Right renal cortex interstitium (tissue), 3 donors: ENCODE results near the gene C3orf52. TPM values are rescaled to one million over a fixed set of nuclear protein-coding genes. Genes with fewer than 3 reads are reported as not detected.
"Not testable (repeated sequence)": the region's sequence is repeated elsewhere in the genome, so short reads cannot be mapped to it uniquely, and the experiment has no call there.

Experiments
- DNase-seq, 3 donors: peaks; one replicate each; pipeline ENCODE4 v3.0.0-alpha.2; 2013; ENCODE audit warnings: low read depth in 3 of 3, low spot score in 2 of 3
- polyA plus RNA-seq, 3 donors: library from polyadenylated mRNA; unstranded; fragments of 120-200 nt; gene quantifications; one replicate each; pipeline ENCODE4 v1.2.1, GENCODE V29; 2013; ENCODE audit not compliant: insufficient read length in 3 of 3

C3orf52 gene, protein sequence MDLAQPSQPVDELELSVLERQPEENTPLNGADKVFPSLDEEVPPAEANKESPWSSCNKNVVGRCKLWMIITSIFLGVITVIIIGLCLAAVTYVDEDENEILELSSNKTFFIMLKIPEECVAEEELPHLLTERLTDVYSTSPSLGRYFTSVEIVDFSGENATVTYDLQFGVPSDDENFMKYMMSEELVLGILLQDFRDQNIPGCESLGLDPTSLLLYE
- polyA plus RNA-seq, result 1 to 10 TPM; 4.9 to 5.9 (median 5.5) TPM

DNA sequence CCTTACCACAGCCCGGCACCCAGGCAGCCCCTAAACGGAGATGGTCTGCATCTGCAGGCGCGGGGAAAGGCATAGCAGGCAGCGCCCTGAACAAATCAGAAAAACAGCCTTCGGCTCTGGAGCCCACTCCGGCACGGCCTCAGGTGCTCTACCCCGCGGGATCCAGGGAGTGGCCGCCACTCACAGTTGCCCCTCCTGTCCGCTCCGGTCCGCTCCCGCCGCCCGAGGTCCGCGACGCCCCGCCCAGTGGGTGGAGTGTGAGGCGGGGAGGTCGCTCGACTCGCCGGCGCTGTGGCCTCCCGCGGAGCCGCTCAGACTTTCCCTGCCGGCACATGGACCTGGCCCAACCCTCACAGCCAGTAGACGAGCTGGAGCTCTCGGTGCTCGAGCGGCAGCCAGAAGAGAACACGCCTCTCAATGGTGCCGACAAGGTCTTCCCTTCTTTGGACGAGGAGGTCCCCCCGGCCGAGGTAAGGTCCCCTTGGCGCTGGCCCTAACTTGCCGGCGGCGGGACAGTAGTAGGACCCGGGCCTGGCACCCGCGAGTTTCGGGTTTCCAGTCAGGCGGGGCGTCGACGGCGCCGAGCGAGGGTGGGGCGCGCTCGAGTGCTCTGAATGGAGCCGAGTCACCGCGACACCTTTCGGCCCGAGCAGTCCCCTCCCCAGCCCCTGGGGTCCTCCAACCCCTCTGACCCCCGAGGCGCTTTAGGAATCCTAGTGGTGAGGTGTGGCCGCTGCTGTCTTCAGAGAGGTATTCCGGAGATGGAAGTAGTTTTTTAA lies at the start of gene C3orf52:
Gene C3orf52 (plus strand): TSS at position 314 of the 779 bp plus-strand sequence. CDS start 19 bp downstream, at position 333.
- DNase-seq, result peak in 2 of 3 donors; percentile 61 to 80

GRCh38 chr3:112037194-112037593 lies 49.0 kb upstream of the C3orf52 start:
- DNase-seq, result not testable (repeated sequence)

DNA sequence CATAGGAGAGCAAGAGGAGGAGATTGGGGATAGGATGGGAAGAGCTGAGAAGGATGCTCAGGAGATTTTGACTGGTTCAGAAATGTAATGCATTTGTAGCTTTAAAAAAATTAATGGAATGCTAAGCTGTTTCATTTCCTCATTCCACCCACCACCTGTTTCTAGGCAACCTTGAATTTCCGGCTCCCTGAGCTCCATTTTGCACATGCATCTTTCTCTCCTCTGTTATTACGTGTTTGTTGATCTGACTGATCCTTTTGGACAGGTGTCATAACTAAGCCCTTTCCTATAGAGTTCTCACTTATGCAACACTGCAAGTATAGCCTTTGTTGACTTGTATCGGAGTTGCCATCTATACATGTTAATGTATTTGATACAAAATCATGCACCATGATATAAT lies 47.3 kb upstream of the C3orf52 start:
- no peak for DNase-seq

GRCh38 chr3:112041321-112041720 lies 44.9 kb upstream of the C3orf52 start:
- no peak for DNase-seq

- DNase-seq, result no peak
These were observed 43.3 kb upstream of the C3orf52 start for GRCh38 chr3:112042842-112043280.

DNA sequence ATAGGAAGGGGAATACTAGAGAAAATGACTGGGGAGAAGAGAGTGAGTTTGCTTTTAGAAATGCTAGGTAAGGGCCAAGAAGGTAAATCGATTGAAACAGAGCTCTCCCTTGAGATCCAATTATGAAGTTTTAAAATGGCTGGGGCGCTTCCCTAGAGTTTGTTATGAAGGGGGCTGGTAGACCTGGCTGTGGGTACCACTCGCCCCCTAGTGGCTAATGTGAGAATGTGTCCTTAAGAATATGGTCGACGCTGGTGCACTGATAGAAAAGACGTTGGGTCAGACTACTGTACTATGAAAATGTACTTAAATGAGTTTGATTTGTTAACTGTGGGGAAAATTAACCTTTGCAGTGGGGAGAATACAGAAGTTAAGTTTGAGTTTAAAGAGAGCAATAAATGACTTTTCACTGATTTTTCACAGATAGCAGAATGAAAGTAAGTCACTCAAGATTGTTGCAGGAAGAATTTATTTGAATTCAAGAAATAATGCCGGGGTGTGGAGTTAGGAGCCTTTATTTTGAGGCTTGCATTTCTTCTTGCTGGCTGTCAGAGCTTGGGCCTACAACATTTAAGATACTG lies 42.5 kb upstream of the C3orf52 start:
- peak; percentile 24 to 41 (median 41) for DNase-seq

- DNase-seq, result no peak
These were observed 39.6 kb upstream of the C3orf52 start for GRCh38 chr3:112046599-112046998.

DNA sequence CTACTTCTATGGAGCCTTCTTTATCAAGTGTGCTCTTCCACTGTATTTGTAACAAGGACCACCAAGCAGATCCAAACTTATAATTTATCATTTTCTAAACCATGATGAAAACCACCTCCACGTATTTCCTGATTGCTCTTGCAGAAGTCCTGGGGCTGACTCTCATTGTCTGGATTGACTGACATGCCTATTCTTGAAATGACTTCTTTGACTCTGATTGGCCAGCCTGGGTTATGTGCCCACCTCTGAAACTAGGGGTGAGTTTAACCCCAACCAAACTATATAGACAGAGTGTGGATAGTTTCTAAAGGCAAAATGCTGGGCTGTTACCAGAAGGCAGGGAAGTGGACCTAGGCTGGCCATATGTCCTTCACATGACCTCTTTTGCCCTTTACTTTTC lies 38.9 kb upstream of the C3orf52 start:
- no peak for DNase-seq

DNA sequence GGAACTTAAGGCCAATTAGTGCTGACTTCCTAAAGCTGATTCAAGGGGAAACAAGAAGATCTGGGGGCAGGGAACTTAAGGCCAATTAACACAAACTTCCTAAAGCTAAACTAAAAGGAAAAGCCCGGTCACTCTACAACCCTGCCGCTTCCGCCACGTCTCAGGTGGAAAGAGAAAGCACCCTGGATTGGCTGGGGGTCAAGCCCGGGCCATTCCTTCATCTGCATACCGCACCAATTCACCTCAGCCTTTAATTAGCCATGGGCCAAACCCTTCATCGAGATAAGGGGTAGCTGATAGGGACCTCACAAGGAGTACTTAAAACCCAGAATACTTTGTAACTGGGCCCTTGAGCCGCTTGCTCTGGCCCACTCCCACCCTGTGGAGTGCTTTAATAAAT lies 37.3 kb upstream of the C3orf52 start:
- no peak for DNase-seq

DNA sequence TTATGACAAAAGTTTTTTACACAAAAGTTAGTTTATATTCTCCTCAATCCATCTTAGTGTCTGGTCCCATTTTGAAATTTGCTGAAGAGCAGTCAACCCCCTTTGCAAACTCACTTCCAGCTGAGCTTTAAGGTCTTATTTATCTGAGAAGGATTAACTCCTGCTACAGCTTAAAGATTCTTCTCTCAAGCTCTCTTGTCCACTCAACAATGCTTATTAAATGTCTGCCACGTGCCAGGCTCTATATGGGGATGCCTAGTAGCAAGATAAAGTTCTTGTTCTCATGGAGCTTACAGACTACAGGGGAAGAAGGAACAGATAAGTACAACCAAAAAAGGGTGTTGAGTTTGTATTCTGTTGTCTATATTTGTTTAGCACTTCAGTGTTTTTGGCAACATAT lies 33.0 kb upstream of the C3orf52 start:
- no peak for DNase-seq

DNA sequence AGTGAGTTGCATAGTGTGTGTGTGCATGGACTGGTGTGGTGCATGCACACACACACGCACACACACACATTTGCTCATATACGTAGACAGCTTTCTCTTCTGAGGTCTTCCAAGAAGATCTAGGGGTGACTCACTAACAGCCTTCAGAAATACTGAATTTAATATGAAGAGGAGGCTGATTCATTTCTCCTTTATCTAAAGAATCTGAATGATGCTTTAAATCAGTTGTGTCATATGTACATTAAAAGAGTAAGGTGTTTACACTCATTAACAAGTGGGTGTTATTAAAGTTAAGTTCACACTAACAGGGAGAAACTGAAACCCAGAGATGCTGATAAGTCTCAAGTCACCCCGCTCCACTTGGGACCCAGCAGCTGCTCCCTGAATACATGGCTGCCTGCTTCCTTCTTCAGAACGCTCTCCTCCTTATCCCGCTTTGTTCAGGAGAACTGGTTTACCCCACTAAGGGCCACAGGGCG lies 29.7 kb upstream of the C3orf52 start:
- DNase-seq, result no peak

GRCh38 chr3:112059497-112059896 lies 26.7 kb upstream of the C3orf52 start:
- DNase-seq, result no peak

DNA sequence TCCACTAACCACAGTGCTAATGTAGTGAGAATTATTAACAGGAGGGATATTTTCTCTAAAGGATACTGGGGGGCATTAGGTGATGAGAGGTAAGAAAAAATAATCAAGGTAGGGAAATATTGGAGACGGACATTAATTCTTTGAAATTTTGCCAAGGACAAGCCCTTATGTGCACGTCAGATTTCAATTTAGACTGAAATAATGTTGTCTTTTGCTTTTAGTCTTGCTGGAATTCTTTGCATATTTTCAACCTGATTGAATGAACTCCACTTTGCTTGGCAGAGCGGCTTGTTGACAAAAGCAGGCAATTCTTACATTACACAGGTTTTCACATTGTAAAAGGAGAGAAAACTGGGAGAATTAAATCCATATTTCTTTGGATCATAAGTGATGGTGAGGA lies 25.0 kb upstream of the C3orf52 start:
- no peak for DNase-seq

DNA sequence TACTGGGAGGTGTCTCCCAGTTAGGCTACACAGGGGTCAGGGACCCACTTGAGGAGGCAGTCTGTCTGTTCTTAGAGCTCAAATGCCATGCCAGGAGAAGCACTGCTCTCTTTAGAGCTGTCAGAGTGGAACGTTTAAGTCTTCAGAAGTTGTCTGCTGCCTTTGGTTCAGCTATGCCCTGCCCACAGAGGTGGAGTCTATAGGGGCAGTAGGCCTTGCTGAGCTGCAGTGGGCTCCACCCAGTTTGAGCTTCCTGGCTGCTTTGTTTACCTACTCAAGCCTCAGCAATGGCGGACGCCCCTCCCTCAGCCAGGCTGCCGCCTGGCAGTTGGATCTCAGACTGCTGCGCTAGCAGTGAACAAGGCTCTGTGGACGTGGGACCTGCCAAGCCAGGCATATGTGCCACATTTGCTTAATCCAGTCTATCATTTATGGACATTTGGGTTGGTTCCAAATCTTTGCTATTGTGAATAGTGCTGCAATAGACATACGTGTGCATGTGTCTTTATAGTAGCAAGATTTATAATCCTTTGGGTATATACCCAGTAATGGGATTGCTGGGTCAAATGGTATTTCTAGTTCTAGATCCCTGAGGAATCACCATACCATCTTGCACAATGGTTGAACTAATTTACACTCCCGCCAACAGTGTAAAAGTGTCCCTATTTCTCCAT lies 13.7 kb upstream of the C3orf52 start:
- DNase-seq, result not testable (repeated sequence)

- DNase-seq, result no peak
These were observed 12.2 kb upstream of the C3orf52 start for GRCh38 chr3:112074006-112074405.

DNA sequence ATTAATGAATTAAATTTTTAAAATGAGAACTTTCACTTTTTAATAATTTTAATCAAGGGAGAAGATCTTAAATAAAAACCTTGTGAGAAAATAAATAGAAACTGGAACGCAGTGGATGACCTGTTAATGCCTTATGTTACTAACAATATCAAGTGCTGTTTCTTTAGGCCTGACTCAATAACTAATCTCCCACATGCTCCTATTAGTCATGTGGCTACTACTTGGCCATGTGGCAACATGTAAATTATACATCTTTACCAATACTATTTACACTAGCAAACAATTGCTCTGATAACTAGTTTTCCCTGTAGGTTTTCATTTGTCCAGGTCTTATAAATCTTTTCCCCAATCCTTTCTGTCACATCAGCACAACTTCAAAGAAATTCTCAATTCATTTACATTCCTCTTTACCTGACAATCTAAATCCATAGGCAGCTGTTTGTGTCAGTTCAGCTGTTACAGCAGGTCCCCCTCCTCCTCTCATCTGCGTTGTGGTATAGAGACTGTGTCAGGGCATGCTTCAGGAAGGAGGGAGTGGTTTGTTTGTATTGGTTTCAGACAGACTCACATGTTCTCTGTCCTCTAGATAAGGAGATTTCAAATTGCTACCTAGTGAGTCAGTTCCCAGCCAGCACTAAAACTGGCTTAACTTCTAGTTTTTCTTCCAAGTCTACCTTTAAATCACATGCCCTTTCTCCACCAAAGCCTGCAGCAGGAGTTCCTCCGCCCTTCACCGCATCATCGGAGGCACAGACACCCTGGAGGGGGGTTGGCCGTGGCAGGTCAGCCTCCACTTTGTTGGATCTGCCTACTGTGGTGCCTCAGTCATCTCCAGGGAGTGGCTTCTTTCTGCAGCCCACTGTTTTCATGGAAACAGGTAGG lies 11.3 kb upstream of the C3orf52 start:
- no peak for DNase-seq

- no peak for DNase-seq
These were observed 7.8 kb upstream of the C3orf52 start for GRCh38 chr3:112078125-112079083.

- no peak for DNase-seq
These were observed 3.0 kb upstream of the C3orf52 start for GRCh38 chr3:112083239-112083638.
